Fibroblast of mammary gland (primary cell): ENCODE data around the gene SERPINA10.

Experiments
- DNase-seq: peaks from one replicate; pipeline ENCODE4 v3.0.0-alpha.2; 2010; ENCODE audit warnings: low read depth
- H3K4me3 ChIP-seq: 2 replicates; pipeline ENCODE4 v1.5.1; 2011; ENCODE audit warnings: low read depth, mild to moderate bottlenecking, low read length, moderate library complexity; ENCODE audit not compliant: control insufficient read depth
- TF ChIP-seq, protein P1 (sequence below): conservative IDR thresholded peaks from 2 replicates; pipeline ENCODE4 v1.5.1; 2011; ENCODE audit warnings: low read depth, low read length, inconsistent platforms; ENCODE audit not compliant: control insufficient read depth, insufficient read depth

The SERPINA10 gene

GRCh38 chr14:94328196-94328595, 35.1 kb upstream of the SERPINA10 start:
- TF ChIP-seq, protein P1, sequence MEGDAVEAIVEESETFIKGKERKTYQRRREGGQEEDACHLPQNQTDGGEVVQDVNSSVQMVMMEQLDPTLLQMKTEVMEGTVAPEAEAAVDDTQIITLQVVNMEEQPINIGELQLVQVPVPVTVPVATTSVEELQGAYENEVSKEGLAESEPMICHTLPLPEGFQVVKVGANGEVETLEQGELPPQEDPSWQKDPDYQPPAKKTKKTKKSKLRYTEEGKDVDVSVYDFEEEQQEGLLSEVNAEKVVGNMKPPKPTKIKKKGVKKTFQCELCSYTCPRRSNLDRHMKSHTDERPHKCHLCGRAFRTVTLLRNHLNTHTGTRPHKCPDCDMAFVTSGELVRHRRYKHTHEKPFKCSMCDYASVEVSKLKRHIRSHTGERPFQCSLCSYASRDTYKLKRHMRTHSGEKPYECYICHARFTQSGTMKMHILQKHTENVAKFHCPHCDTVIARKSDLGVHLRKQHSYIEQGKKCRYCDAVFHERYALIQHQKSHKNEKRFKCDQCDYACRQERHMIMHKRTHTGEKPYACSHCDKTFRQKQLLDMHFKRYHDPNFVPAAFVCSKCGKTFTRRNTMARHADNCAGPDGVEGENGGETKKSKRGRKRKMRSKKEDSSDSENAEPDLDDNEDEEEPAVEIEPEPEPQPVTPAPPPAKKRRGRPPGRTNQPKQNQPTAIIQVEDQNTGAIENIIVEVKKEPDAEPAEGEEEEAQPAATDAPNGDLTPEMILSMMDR, result no peak

DNA sequence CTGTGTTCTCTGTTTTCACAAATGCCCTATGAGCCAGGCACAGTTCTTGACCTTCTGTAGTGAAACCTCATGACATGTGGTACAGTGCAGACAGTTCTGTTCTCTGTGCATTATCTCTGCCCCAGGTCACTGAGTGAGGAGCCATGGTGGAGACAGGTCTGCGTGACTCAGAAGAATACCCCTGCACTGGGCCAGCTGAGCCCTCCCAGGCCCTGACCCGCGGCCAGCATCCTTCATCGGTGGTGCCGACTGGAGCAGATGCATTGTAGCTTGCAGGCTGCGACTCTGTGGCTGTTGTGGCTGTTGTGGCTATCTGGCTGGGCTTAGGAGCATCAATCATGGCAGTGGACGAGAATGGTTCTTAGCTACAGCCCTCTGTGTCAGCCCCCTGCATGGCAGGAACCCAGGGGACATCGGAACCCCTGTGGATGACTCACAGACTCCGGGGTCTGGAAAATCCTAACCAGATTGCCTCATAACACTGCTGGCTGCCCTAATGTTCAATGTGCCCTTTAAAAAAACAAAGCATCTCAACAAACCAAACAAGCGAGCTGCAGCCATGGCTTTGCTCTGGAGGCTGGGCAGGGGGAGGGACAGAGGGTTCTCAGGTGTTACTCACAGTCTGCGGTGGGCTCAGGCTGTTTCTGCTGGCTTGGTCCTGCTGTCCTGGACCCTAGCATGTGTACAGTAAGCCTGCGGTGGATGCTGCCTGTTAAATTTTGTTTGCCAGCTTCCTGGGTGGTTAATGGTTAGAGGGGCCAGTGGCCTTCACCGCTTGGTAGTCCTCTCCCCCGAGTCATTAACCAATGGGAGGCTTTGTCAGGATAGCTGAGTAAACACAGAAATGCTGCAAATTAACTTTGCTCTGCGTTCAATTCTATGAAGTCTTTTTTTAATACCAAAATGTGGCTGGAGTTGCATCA, 29.8 kb upstream of the SERPINA10 start, which contains the start of gene SERPINA6:
TSS of gene SERPINA6 (minus strand) at position 689 of the 923 bp plus-strand sequence. CDS start 8,688 bp downstream, outside the sequence.
- DNase-seq, result peak; percentile 78
- TF ChIP-seq, protein P1, result no peak
- no peak within 1 kb of the TSS for H3K4me3 ChIP-seq

More at GRCh38 chr14:94328196-94328595, 35.1 kb upstream of the SERPINA10 start:
- no peak overlapping the region for H3K4me3 ChIP-seq
- no peak for DNase-seq

DNA sequence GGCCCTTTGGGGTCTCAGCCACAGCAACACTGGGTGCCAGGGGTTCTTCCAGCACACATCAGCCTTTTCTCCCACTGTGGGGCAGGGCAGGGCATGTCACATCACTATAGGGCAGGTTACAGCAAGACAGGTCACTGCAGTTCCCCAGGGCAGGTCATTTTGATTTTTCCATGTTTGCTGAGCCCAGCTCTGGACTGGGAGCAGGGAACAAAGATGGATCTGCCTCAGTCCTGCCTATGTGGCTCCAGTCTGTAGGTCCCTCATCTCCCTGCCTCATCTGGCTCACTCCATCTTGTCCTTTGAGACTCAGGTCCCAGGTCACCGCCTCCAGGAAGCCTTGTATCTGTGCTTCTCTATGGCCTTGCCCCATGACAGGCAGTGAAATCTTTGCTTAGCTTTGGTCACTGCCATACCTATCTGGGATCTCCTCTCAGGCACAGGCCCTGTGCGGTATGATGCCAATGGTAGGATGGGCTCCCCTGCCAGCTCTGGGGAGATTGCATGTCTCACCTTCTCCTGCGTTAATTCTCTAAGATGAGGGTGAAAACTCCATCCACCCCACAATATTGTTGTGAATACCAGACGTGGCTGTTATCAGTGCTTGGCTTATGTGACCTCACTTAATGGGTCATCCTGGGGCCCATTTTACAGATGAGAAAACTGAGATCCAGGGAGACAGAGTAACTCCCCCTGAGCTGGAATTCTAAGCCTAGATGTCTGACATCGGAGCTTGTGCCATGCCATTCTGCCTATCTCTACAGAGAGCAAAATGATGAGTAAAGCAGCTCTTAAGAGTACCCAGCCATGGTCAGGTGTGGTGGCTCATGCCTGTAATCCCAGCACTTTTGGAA, 28.6 kb upstream of the SERPINA10 start:
- TF ChIP-seq, protein P1, result no peak
- H3K4me3 ChIP-seq, result no peak overlapping the region
- DNase-seq, result no peak

DNA sequence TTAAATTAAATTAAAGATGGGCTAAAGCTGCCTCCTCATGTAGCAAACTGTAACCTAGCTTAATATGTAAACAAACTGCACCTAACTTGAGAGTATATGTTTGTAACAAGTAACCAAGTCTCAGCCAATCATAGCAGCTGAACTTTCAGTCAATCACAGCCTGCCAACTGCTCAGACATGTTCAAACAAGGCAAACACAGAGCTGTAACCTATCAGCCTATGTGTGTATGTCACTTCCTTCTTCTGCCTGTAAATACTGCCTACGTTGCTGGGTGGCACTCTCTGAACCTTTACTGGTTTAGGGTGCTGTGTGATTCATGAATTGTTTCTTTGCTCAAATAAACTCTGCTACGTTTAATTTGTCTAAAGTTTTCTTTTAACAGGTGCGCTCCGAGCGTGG, 27.2 kb upstream of the SERPINA10 start:
- TF ChIP-seq, protein P1, result no peak
- no peak for DNase-seq
- no peak overlapping the region for H3K4me3 ChIP-seq

GRCh38 chr14:94317259-94317658, 24.2 kb upstream of the SERPINA10 start:
- TF ChIP-seq, protein P1, result no peak
- peak; percentile 71 for DNase-seq
- H3K4me3 ChIP-seq, result no peak overlapping the region

GRCh38 chr14:94316692-94317091, 23.6 kb upstream of the SERPINA10 start:
- TF ChIP-seq, protein P1, result no peak
- no peak for DNase-seq
- H3K4me3 ChIP-seq, result no peak overlapping the region
